SK-N-SH (cell line): Measurements from ENCODE around the gene KLK14. TPM values are rescaled to one million over a fixed set of nuclear protein-coding genes. Genes with fewer than 3 reads are reported as not detected.

Experiments used
- CTCF ChIA-PET: fragments of 300-600, 350-600 bp; formaldehyde crosslinking; extraction: SDS; loops from one replicate; lab custom pipeline; 2021; lab: Yijun Ruan, JAX
- POLR2A ChIA-PET: fragments of 350-600 bp; sonication (Branson Sonifier 250); formaldehyde crosslinking; extraction: SDS; loops from one replicate; lab custom pipeline; 2020; ENCODE audit warnings: antibody characterized with exemption, inconsistent platforms; lab: Yijun Ruan, JAX
- DNase-seq: peaks from one replicate; pipeline ENCODE4 v3.0.0; 2012
- H2AFZ ChIP-seq: fragments of 200-600 bp; sonication (generic); 2 replicates; pipeline ENCODE4 v1.8.1; 2016; ENCODE audit warnings: antibody characterized with exemption, mild to moderate bottlenecking, low read depth
- H3F3A ChIP-seq: fragments of 200-600 bp; sonication (generic); replicated peaks from 2 replicates; pipeline ENCODE3; 2016; ENCODE audit warnings: antibody characterized with exemption, mild to moderate bottlenecking; ENCODE audit not compliant: insufficient read depth
- H3K27ac ChIP-seq, 2 experiments: fragments of 200-500 bp in 1 of 2; fragments of 200-600 bp in 1 of 2; sonication (Bioruptor generic) in 1 of 2; sonication (generic), shearing (Covaris generic) in 1 of 2; 2 replicates each; pipeline versions ENCODE4 v1.5.1 to v1.6.1; 2014 to 2016; ENCODE audit warnings: low read depth in 2 of 2, inconsistent platforms in 1 of 2, low read length in 1 of 2, mild to moderate bottlenecking in 1 of 2, mixed read lengths in 1 of 2
- H3K27me3 ChIP-seq: fragments of 200-600 bp; sonication (generic), shearing (Covaris generic); 2 replicates; pipeline ENCODE4 v1.6.1; 2016; ENCODE audit warnings: mixed run types; ENCODE audit not compliant: insufficient read depth
- H3K36me3 ChIP-seq, 2 experiments: fragments of 200-500 bp in 1 of 2; fragments of 200-600 bp in 1 of 2; sonication (Bioruptor generic) in 1 of 2; sonication (generic) in 1 of 2; replicated peaks in 1 of 2; 2 replicates each; pipeline versions ENCODE3 to v1.5.1; 2014 to 2016; ENCODE audit warnings: low read length in 1 of 2, mild to moderate bottlenecking in 1 of 2; ENCODE audit not compliant: insufficient read depth in 2 of 2, control insufficient read depth in 1 of 2
- H3K4me1 ChIP-seq, 2 experiments: fragments of 200-500 bp in 1 of 2; fragments of 200-600 bp in 1 of 2; sonication (Bioruptor generic) in 1 of 2; sonication (generic), shearing (Covaris generic) in 1 of 2; 2 replicates each; pipeline versions ENCODE4 v1.5.1 to v1.6.1; 2014 to 2016; ENCODE audit warnings: low read depth in 1 of 2, low read length in 1 of 2, mixed run types in 1 of 2; ENCODE audit not compliant: insufficient read depth in 2 of 2, control insufficient read depth in 1 of 2
- H3K4me2 ChIP-seq: fragments of 200-600 bp; sonication (generic), shearing (Covaris generic); 2 replicates; pipeline ENCODE4 v1.6.1; 2017; ENCODE audit warnings: mixed run types
- H3K4me3 ChIP-seq, 2 experiments: fragments of 200-500 bp in 1 of 2; fragments of 200-600 bp in 1 of 2; sonication (Bioruptor generic) in 1 of 2; sonication (generic), shearing (Covaris generic) in 1 of 2; 2 replicates each; pipeline versions ENCODE4 v1.5.1 to v1.8.1; 2014 to 2016; ENCODE audit warnings: low read depth in 2 of 2, inconsistent platforms in 1 of 2, low read length in 1 of 2, mild to moderate bottlenecking in 1 of 2, mixed read lengths in 1 of 2, moderate library complexity in 1 of 2
- H3K79me2 ChIP-seq: fragments of 200-600 bp; sonication (generic); 2 replicates; pipeline ENCODE4 v1.8.1; 2017; ENCODE audit warnings: mild to moderate bottlenecking; ENCODE audit not compliant: insufficient read depth
- H3K9ac ChIP-seq: fragments of 200-600 bp; sonication (generic); 2 replicates; pipeline ENCODE4 v1.6.1; 2017; ENCODE audit warnings: mixed run types
- H3K9me2 ChIP-seq: fragments of 200-600 bp; sonication (generic); 2 replicates; pipeline ENCODE4 v1.6.1; 2017; ENCODE audit warnings: mixed run types
- H3K9me3 ChIP-seq: fragments of 200-600 bp; sonication (generic); 2 replicates; pipeline ENCODE4 v1.6.1; 2017; ENCODE audit warnings: mixed run types, mild to moderate bottlenecking, moderate library complexity
- H4K20me1 ChIP-seq: fragments of 200-600 bp; sonication (generic); 2 replicates; pipeline ENCODE4 v1.6.1; 2017; ENCODE audit warnings: mild to moderate bottlenecking, mixed run types; ENCODE audit not compliant: insufficient read depth
- ELF1 ChIP-seq: IDR thresholded peaks from 2 replicates; pipeline ENCODE4 v1.4.0; 2012
- IRF3 ChIP-seq: fragments of 150-350 bp; IDR thresholded peaks from 2 replicates; pipeline ENCODE4 v1.6.1; 2016; ENCODE audit warnings: mild to moderate bottlenecking, low read depth, low read length
- MAX ChIP-seq: IDR thresholded peaks from 2 replicates; pipeline ENCODE4 v1.4.0; 2012; ENCODE audit warnings: low read depth
- MXI1 ChIP-seq: IDR thresholded peaks from 2 replicates; pipeline ENCODE4 v1.6.1; 2012; ENCODE audit warnings: mild to moderate bottlenecking, low read depth, low read length, improper control_type of control experiment
- REST ChIP-seq: IDR thresholded peaks from 2 replicates; pipeline ENCODE4 v1.6.1; 2012; ENCODE audit warnings: mild to moderate bottlenecking, low read depth, low read length, moderate library complexity
- SIN3A ChIP-seq: IDR thresholded peaks from 2 replicates; pipeline ENCODE4 v1.6.1; 2012; ENCODE audit warnings: low read depth, mild to moderate bottlenecking, low read length, moderate library complexity, borderline replicate concordance
- TAF1 ChIP-seq: IDR thresholded peaks from 2 replicates; pipeline ENCODE4 v1.6.1; 2012; ENCODE audit warnings: low read depth, mild to moderate bottlenecking, low read length, moderate library complexity, borderline replicate concordance
- USF2 ChIP-seq: fragments of 150-350 bp; IDR thresholded peaks from 2 replicates; pipeline ENCODE4 v1.6.1; 2017; ENCODE audit warnings: antibody characterized with exemption, low read length, low read depth, borderline replicate concordance
- WGBS: methylation state at CpG from one replicate; pipeline ENCODE4 v1.1.6; 2017; ENCODE audit warnings: low lambda C conversion rate; 5-methylcytosine and 5-hydroxymethylcytosine counted together
- polyA plus RNA-seq, 3 experiments: library from polyadenylated mRNA; depleted of rRNA; stranded (reverse); fragments of >200 nt; gene quantifications; 2 replicates each; pipeline ENCODE4 v1.2.3, GENCODE V29; 2012
- TF ChIP-seq, protein P1 (sequence below): IDR thresholded peaks from 2 replicates; pipeline ENCODE4 v1.4.0; 2012; ENCODE audit warnings: low read depth, borderline replicate concordance

KLK14 gene
- polyA plus RNA-seq, 1 of the 3 experiments (the other 2 are of a cell fraction): 0.26 TPM

- H3K4me1 ChIP-seq: no peaks in the 10 kb centered on the region; a peak in 1 of 4 replicates
- H3K9ac ChIP-seq: no peak overlapping the region
- H3F3A ChIP-seq: no peaks in the 10 kb centered on the region
- CTCF ChIA-PET: interaction anchor here (1.1 kb wide), 2 partner anchors 79 to 179 kb away, joined by 4 to 5 read pairs; no protein-coding TSS in a partner anchor
- no peaks in the 10 kb centered on the region for H3K9me3 ChIP-seq
- peaks cover 23% of the 10 kb centered on the region; the same call in 1 of the 2 replicates for H3K79me2 ChIP-seq
- POLR2A ChIA-PET: no interaction called here
- no peak for DNase-seq
- H3K4me3 ChIP-seq: no peak overlapping the region
- peaks cover 11 to 40% of the 10 kb centered on the region in 2 experiments for H3K36me3 ChIP-seq
- TF ChIP-seq, protein P1, sequence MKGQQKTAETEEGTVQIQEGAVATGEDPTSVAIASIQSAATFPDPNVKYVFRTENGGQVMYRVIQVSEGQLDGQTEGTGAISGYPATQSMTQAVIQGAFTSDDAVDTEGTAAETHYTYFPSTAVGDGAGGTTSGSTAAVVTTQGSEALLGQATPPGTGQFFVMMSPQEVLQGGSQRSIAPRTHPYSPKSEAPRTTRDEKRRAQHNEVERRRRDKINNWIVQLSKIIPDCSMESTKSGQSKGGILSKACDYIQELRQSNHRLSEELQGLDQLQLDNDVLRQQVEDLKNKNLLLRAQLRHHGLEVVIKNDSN: no peak
- TF ChIP-seq IRF3 (no peak), ELF1 (no peak), USF2 (no peak), MXI1 (no peak), REST (no peak), MAX (no peak), SIN3A (no peak)
- TF ChIP-seq, all 33 proteins: peak for 0
- WGBS: 57% methylated on average over 3 of the region's 3 CpGs
- H2AFZ ChIP-seq: no peak overlapping the region
- H4K20me1 ChIP-seq: peaks cover 19% of the 10 kb centered on the region; the same call in 1 of the 2 replicates
- H3K4me2 ChIP-seq: no peak overlapping the region
- no peaks in the 10 kb centered on the region for H3K9me2 ChIP-seq
- no peak overlapping the region for H3K27ac ChIP-seq
- no peaks in the 10 kb centered on the region for H3K27me3 ChIP-seq
These were observed 17.9 kb upstream of the KLK14 start for GRCh38 chr19:51100601-51101000.

GRCh38 chr19:51099047-51099382, 16.3 kb upstream of the KLK14 start:
- CTCF ChIA-PET: no interaction called here
- DNase-seq: no peak
- Histone ChIP-seq H3K9me2 (no peaks in the 10 kb centered on the region), H3K27me3 (no peaks in the 10 kb centered on the region)
- no peak for TF ChIP-seq IRF3
- TF ChIP-seq TAF1: no peak
- no peak for TF ChIP-seq USF2
- TF ChIP-seq, all 33 proteins: peak for 0
- Histone ChIP-seq H3K4me1 (no peaks in the 10 kb centered on the region; a peak in 1 of 4 replicates), H3K4me3 (no peak overlapping the region), H2AFZ (no peak overlapping the region), H4K20me1 (peaks cover 19% of the 10 kb centered on the region; the same call in 1 of the 2 replicates), H3K27ac (no peak overlapping the region), H3K79me2 (peaks cover 14% of the 10 kb centered on the region; the same call in 1 of the 2 replicates), H3K9me3 (no peaks in the 10 kb centered on the region), H3K9ac (no peak overlapping the region), H3K4me2 (no peak overlapping the region), H3F3A (no peaks in the 10 kb centered on the region), H3K36me3 (peaks cover 11 to 35% of the 10 kb centered on the region in 2 experiments)
- POLR2A ChIA-PET: no interaction called here
- 92% methylated on average over 17 of the region's 22 CpGs for WGBS
